ENCODE results near the gene POLA1. TPM values are rescaled to one million over a fixed set of nuclear protein-coding genes. Genes with fewer than 3 reads are reported as not detected.

Gene POLA1
- total RNA-seq, 4 donors from 2014 or later, result 9.5 to 18.4 (median 11.2) TPM

GRCh38 chrX:25022499-25023325, 329.0 kb downstream of the POLA1 start:
- no peak for TF ChIP-seq CTCF (IDR thresholded peaks at IDR 0.05; ENCODE audit: low read depth)

DNA sequence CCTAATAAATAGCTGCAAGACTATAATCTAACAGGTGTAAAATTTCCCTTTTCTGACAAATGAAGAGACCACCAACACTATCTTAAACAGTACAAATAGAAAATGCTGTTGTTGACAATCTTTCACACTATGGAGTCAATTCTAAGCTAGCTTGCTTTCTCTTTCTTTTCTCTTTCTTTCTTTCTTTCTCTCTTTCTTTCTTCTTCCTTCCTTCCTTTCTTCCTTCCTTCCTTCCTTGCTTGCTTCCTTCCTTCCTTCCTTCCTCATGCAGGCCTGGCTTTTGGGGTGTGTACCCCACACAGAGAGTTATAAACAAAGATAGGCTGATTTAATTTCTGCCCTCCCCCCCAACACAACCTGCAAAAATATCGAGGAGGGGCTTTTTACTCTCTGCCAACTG, 330.2 kb downstream of the POLA1 start:
- TF ChIP-seq CTCF (IDR thresholded peaks at IDR 0.05; ENCODE audit: low read depth), result no peak

DNA sequence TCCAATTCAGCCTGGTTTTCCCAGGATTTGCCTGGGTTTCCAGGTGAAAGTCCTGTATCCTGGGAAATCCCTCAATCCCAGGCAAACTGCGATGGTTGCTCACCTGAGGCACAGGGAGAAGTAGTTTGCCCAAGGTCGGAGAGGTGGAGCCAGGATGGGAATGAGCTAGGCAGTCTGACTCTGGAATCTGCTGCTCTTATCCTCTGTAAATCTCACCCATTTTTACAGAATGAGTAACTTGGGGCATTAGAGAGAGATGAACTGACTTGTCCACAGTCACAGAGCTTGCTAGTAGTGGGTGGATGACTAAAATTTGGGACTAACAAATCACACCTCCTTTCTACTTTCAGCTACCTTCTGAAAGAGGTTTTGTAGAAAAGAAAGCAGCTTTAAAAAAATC, 331.9 kb downstream of the POLA1 start:
- TF ChIP-seq CTCF (IDR thresholded peaks at IDR 0.05; ENCODE audit: low read depth), result no peak

DNA sequence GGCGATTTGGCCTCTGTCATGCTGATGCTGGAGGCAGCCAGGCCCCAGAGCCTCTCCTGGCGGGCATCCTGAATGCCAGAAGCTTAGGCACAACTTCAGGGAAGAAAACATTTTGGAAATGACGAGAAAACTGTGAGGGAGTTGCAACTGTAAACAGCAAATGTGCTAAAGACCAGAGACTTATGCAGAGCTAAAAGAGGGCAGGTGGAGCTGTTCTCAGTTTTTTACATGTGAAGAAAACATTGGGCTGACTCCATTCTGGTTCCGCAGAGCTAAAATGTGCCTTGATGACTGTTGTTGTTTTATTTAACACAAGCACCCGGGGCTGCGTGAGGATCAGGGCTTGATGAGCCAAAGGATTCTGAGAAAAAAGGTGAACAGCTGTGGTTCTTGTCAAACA, 332.9 kb downstream of the POLA1 start:
- TF ChIP-seq CTCF (IDR thresholded peaks at IDR 0.05; ENCODE audit: low read depth), result no peak

DNA sequence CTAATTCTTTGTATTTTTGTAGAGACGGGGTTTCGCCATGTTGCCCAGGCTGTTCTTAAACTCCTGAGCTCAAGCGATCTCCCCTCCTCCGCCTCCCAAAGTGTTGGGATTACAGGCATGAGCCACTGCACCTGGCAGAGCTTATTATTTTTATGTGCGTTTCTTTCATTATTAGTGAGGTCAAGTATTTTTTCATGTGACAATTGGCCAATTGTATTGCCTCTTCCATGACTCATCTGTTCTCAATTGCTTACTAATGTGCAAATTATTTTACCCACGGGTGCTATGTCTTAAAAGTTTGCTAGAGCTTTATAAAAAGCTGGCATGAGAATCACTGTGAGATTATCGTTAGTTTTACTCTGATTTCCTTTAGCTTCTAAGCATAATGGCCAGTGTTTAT, 335.0 kb downstream of the POLA1 start:
- no peak for TF ChIP-seq CTCF (IDR thresholded peaks at IDR 0.05; ENCODE audit: low read depth)

- no peak for TF ChIP-seq CTCF (IDR thresholded peaks at IDR 0.05; ENCODE audit: low read depth)
These were observed 335.6 kb downstream of the POLA1 start for GRCh38 chrX:25029288-25029825.

GRCh38 chrX:25034889-25035288, 341.2 kb downstream of the POLA1 start:
- TF ChIP-seq CTCF (IDR thresholded peaks at IDR 0.05; ENCODE audit: low read depth), result no peak

Measured in subcutaneous adipose tissue (tissue), 4 donors.